ENCODE data around the gene MOB1A.

The MOB1A gene

DNA sequence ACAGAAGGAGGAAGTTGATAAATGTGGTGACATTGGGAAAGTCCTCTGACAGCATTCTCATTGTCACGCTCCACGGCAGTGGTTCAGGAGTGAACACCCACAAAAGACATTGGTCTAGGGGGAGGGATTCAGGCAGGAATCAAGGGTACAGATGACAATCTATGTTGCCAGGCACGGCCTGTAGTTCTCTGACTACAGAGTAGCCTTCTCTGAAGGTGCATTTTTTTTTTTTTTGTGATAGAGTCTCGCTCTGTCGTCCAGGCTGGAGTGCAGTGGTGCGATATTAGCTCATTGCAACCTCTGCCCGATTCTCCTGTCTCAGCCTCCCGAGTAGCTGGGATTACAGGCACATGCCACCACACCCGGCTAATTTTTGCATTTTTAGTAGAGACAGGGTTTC lies 7.4 kb upstream of the MOB1A start:
- Mint-ChIP-seq H3K36me3 (ENCODE audit: low read depth) (no peaks in the 10 kb centered on the region), H3K27ac (no peak overlapping the region), H3K9me3 (no peaks in the 10 kb centered on the region), H3K4me1 (peaks cover 29% of the 10 kb centered on the region), H3K27me3 (ENCODE audit: low read depth, poor library complexity) (peaks cover 11% of the 10 kb centered on the region), H3K4me3 (no peak overlapping the region)
- no peak for DNase-seq
- TF ChIP-seq, protein P1, sequence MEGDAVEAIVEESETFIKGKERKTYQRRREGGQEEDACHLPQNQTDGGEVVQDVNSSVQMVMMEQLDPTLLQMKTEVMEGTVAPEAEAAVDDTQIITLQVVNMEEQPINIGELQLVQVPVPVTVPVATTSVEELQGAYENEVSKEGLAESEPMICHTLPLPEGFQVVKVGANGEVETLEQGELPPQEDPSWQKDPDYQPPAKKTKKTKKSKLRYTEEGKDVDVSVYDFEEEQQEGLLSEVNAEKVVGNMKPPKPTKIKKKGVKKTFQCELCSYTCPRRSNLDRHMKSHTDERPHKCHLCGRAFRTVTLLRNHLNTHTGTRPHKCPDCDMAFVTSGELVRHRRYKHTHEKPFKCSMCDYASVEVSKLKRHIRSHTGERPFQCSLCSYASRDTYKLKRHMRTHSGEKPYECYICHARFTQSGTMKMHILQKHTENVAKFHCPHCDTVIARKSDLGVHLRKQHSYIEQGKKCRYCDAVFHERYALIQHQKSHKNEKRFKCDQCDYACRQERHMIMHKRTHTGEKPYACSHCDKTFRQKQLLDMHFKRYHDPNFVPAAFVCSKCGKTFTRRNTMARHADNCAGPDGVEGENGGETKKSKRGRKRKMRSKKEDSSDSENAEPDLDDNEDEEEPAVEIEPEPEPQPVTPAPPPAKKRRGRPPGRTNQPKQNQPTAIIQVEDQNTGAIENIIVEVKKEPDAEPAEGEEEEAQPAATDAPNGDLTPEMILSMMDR (IDR thresholded peaks at IDR 0.05), result no peak

DNA sequence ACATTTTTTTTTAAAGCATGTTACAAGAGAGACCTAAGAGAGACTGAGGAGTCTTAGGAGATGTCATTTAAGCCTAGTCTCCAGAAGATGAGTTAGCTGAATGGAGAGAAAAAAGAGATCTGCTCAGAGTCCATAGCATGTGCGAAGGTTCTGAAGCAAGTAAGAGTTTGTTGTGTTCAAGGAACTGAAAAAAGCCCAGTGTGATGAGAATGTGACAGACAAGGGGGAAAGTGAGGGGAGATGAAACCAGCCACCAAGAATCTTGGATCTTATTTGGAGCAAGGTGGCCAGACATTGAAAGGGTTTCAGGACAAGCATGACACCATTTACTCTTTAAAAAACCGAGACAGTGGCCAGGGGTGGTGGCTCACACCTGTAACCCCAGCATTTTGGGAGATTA lies 5.2 kb upstream of the MOB1A start:
- H3K4me3 Mint-ChIP-seq, result no peak overlapping the region
- H3K27me3 Mint-ChIP-seq (ENCODE audit: low read depth, poor library complexity), result peaks cover 8% of the 10 kb centered on the region
- peaks cover 27% of the 10 kb centered on the region for H3K4me1 Mint-ChIP-seq
- H3K27ac Mint-ChIP-seq, result no peak overlapping the region
- TF ChIP-seq, protein P1 (IDR thresholded peaks at IDR 0.05), result no peak
- no peaks in the 10 kb centered on the region for H3K9me3 Mint-ChIP-seq
- no peaks in the 10 kb centered on the region for H3K36me3 Mint-ChIP-seq (ENCODE audit: low read depth)
- no peak for DNase-seq

DNA sequence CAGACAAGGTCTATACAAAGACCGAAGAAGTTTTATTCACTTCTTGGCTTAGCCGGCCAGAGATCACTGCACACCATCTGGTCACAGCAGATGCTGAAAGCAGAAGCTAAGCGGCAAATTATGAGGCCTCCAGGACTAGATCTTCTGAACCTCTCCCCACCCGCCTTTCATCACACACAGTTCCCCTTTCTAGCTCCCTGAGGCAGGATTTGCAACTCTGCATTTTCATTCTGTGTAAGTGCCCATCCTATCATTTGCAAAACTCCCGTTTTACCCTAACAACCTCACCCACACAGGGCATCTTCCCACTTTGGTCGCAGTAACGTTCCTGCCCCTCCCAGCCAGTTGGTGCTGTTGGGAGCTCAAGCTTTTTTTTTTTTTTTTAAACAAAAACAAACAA lies 3.1 kb upstream of the MOB1A start:
- Mint-ChIP-seq H3K27ac (peak overlapping the region; percentile 23), H3K9me3 (peaks cover 9% of the 10 kb centered on the region), H3K4me3 (no peak overlapping the region), H3K36me3 (ENCODE audit: low read depth) (peaks cover 6% of the 10 kb centered on the region), H3K4me1 (peaks cover 25% of the 10 kb centered on the region), H3K27me3 (ENCODE audit: low read depth, poor library complexity) (peaks cover 8% of the 10 kb centered on the region)
- DNase-seq, result no peak
- TF ChIP-seq, protein P1 (IDR thresholded peaks at IDR 0.05), result no peak

DNA sequence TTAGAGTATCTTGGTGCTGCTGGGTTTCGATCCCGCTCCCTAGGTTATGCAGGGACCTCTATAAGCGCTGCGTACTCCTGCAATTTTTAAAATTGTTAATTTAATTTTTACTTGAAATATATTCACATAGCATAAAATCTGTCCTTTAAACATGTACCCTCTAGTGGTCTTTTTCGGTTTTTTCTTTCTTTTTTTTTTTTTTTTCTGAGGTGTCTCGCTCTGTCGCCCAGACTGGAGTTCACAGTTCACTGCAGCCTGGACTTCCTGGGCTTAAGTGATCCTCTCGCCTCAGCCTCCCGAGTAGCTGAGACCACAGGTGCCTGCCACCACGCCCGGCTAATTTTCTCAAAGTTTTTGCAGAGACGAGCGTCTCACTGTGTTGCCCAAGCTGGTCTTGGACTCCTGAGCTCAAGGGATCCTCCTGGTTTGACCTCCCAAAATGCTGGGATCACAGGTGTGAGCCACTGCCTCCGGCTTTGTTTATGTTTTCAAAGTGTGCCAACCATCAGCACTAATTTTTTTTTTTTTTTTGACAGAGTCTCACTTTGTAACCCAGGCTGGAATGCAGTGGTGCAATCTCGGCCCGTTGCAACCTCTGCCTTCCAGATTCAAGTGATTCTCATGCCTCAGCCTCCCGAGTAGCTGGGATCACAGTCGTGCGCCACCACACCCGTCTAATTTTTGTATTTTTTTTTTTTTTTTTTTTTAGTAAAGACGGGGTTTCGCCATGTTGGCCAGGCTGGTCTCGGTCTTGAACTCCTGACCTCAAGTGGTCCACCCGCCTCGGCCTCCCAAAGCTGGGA lies 585 bp upstream of the MOB1A start:
- H3K36me3 Mint-ChIP-seq (ENCODE audit: low read depth), result peaks cover 31% of the 10 kb centered on the region
- peaks cover 3% of the 10 kb centered on the region for H3K27me3 Mint-ChIP-seq (ENCODE audit: low read depth, poor library complexity)
- H3K27ac Mint-ChIP-seq, result peak overlapping the region; percentile 98
- peaks cover 33% of the 10 kb centered on the region for H3K9me3 Mint-ChIP-seq
- H3K4me1 Mint-ChIP-seq, result peaks cover 17% of the 10 kb centered on the region
- TF ChIP-seq, protein P1 (IDR thresholded peaks at IDR 0.05), result peak; percentile 49
- H3K4me3 Mint-ChIP-seq, result peak overlapping the region; percentile 93
- DNase-seq, result peak; percentile 20

DNA sequence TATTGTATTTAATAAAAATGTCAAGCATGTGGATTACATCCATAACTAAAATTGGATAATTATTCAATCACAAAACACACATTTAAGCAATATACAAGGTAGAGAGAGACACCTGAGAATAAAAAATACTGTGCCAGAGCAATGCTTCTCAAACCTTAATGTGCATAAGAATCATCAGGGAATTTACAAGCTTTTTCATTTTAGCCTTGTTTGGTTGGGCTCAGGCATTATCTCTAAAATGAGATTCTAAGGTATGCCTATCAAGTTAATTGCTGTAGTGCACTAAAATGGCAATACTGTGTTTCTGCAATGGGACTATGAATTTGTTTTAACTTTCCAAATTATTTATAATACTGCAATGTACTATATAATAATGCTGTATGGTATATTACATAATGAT lies 983 bp downstream of the MOB1A start:
- peak overlapping the region; percentile 93 for H3K4me3 Mint-ChIP-seq
- H3K27me3 Mint-ChIP-seq (ENCODE audit: low read depth, poor library complexity), result no peaks in the 10 kb centered on the region
- H3K9me3 Mint-ChIP-seq, result peaks cover 40% of the 10 kb centered on the region
- peak overlapping the region; percentile 98 for H3K27ac Mint-ChIP-seq
- peaks cover 17% of the 10 kb centered on the region for H3K4me1 Mint-ChIP-seq
- DNase-seq, result no peak
- TF ChIP-seq, protein P1 (IDR thresholded peaks at IDR 0.05), result no peak
- peaks cover 38% of the 10 kb centered on the region for H3K36me3 Mint-ChIP-seq (ENCODE audit: low read depth)

DNA sequence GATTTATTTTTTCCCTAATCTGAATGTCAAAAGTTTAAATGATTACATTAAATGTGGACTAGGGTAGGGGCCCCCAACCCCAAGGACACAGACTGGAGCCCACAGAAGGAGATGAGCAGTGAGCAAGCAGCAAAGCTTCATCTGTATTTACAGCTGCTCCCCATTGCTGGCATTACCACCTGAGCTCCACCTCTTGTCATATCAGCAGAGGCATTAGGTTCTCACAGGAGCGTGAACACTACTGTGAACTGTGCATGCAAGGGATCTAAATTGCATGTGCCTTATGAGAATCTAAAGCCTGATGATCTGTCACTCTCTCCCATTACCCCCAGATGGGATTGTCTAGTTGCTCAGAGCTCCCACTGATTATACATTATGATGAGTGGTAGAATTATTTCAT lies 3.8 kb downstream of the MOB1A start:
- peaks cover 64% of the 10 kb centered on the region for H3K36me3 Mint-ChIP-seq (ENCODE audit: low read depth)
- no peaks in the 10 kb centered on the region for H3K27me3 Mint-ChIP-seq (ENCODE audit: low read depth, poor library complexity)
- TF ChIP-seq, protein P1 (IDR thresholded peaks at IDR 0.05), result no peak
- peaks cover 40% of the 10 kb centered on the region for H3K9me3 Mint-ChIP-seq
- H3K27ac Mint-ChIP-seq, result no peak overlapping the region
- no peak for DNase-seq
- no peak overlapping the region for H3K4me3 Mint-ChIP-seq
- H3K4me1 Mint-ChIP-seq, result peaks cover 8% of the 10 kb centered on the region
